ENCODE data around the gene LRRC25. TPM values are rescaled to one million over a fixed set of nuclear protein-coding genes. Genes with fewer than 3 reads are reported as not detected.

LRRC25 gene
- total and polyA plus RNA-seq, 2 donors (not counting 3 experiments of a cell fraction or from before 2014, with no cell fraction given) = not detected

GRCh38 chr19:18422530-18423191 lies 25.2 kb upstream of the LRRC25 start:
- FAIRE-seq (no peak), DNase-seq (ENCODE audit: low read depth, low spot score) (no peak)
- H3K27me3 ChIP-seq (ENCODE audit: control insufficient read depth in 2 of 2, insufficient read depth in 2 of 2, low read length in 2 of 2) = no peaks in the 10 kb centered on the region
- no peaks in the 10 kb centered on the region for H4K20me1 ChIP-seq (replicated peaks; ENCODE audit: control insufficient read depth, extremely low read depth, insufficient read depth, low read length)
- H3K9me1 ChIP-seq (replicated peaks; ENCODE audit: control insufficient read depth, extremely low read depth, insufficient read depth, low read length) = no peaks in the 10 kb centered on the region
- ChIA-PET POLR2A (no interaction called here), CTCF (interaction anchor here (1.0 to 1.5 kb wide), 5 partner anchors 28 to 143 kb away, joined by 3 to 4 read pairs (median 3); no protein-coding TSS in a partner anchor)
- H3K36me3 ChIP-seq (ENCODE audit: control insufficient read depth in 2 of 2, extremely low read depth in 1 of 2, insufficient read depth in 2 of 2, low read length in 2 of 2) = no peaks in the 10 kb centered on the region
- H3K79me2 ChIP-seq (ENCODE audit: control insufficient read depth, insufficient read depth, low read length) = peaks cover 73% of the 10 kb centered on the region
- no peak overlapping the region for H3K4me3 ChIP-seq (replicated peaks in 1 of 3; ENCODE audit: insufficient read depth in 1 of 3, low read depth in 1 of 3, low read length in 3 of 3)
- intact Hi-C loops (cut with micrococcal nuclease) (no loop called here), dilution Hi-C loops (cut with MboI; ENCODE audit: extremely low pct_ligation_motif_present, low sequenced_read_pairs) (no loop called here)
- H2AFZ ChIP-seq (ENCODE audit: low read depth, low read length) = no peak overlapping the region
- no peak overlapping the region for H3K27ac ChIP-seq (ENCODE audit: insufficient read depth, low read depth, low read length)
- TF ChIP-seq POLR2A (IDR thresholded peaks at IDR 0.05; ENCODE audit: low read depth, low read length) (no peak), MYC (IDR thresholded peaks at IDR 0.05; ENCODE audit: low read depth, low read length) (no peak), CTCF (IDR thresholded peaks at IDR 0.05; ENCODE audit: extremely low read depth in 1 of 2, insufficient read depth in 1 of 2, low read depth in 1 of 2, low read length in 2 of 2) (no peak), EZH2 (IDR thresholded peaks at IDR 0.05; ENCODE audit: borderline replicate concordance, low read depth, low read length, severe bottlenecking) (no peak), POLR2AphosphoS5 (IDR thresholded peaks at IDR 0.05; ENCODE audit: insufficient read depth, low read depth, low read length) (no peak), GATA2 (IDR thresholded peaks at IDR 0.05; ENCODE audit: insufficient read depth, insufficient read length, low read depth, low read length) (no peak), MAX (IDR thresholded peaks at IDR 0.05; ENCODE audit: insufficient read depth, insufficient read length) (no peak), FOS (IDR thresholded peaks at IDR 0.05; ENCODE audit: borderline replicate concordance, insufficient read depth, low read length) (no peak)
- no peak overlapping the region for H3K4me2 ChIP-seq (ENCODE audit: insufficient read depth, low read length)
- no peak overlapping the region for H3K9ac ChIP-seq (replicated peaks; ENCODE audit: extremely low read depth, insufficient read depth, low read length)
- H3K4me1 ChIP-seq (ENCODE audit: control insufficient read depth, extremely low read depth, insufficient read depth, low read length) = peaks cover 18% of the 10 kb centered on the region
- no peaks in the 10 kb centered on the region for H3K9me3 ChIP-seq (replicated peaks; ENCODE audit: control insufficient read depth, insufficient read depth, low read length)
- no TSS peak for BruUV-seq (replicated peaks)

All from endothelial cell of umbilical vein (primary cell).